ENCODE data around the gene SLC25A36.

The SLC25A36 gene

GRCh38 chr3:140941434-140942220, at the start of gene SLC25A36:
SLC25A36 (plus strand) TSS chr3:140941836; CDS start chr3:140942055, 219 bp downstream.
- DNase-seq (ENCODE audit: low read depth, low spot score): peak; percentile 100

GRCh38 chr3:140896997-140897396, 44.6 kb upstream of the SLC25A36 start:
- no peak for DNase-seq (ENCODE audit: low read depth, low spot score)

GRCh38 chr3:140898340-140899180, 43.1 kb upstream of the SLC25A36 start:
- DNase-seq (ENCODE audit: low read depth, low spot score): no peak

GRCh38 chr3:140899363-140899762, 42.3 kb upstream of the SLC25A36 start:
- DNase-seq (ENCODE audit: low read depth, low spot score): no peak

GRCh38 chr3:140902791-140903190, 38.8 kb upstream of the SLC25A36 start:
- DNase-seq (ENCODE audit: low read depth, low spot score): no peak

- DNase-seq (ENCODE audit: low read depth, low spot score): no peak
Observed at GRCh38 chr3:140903196-140903595, 38.4 kb upstream of the SLC25A36 start.

- no peak for DNase-seq (ENCODE audit: low read depth, low spot score)
Observed at GRCh38 chr3:140904521-140904920, 37.1 kb upstream of the SLC25A36 start.

- no peak for DNase-seq (ENCODE audit: low read depth, low spot score)
Observed at GRCh38 chr3:140905559-140905958, 36.1 kb upstream of the SLC25A36 start.

GRCh38 chr3:140906785-140907184, 34.9 kb upstream of the SLC25A36 start:
- DNase-seq (ENCODE audit: low read depth, low spot score): no peak

GRCh38 chr3:140910860-140911259, 30.8 kb upstream of the SLC25A36 start:
- DNase-seq (ENCODE audit: low read depth, low spot score): peak; percentile 39

GRCh38 chr3:140911822-140912221, 29.8 kb upstream of the SLC25A36 start:
- DNase-seq (ENCODE audit: low read depth, low spot score): no peak

GRCh38 chr3:140913728-140914127, 27.9 kb upstream of the SLC25A36 start:
- DNase-seq (ENCODE audit: low read depth, low spot score): no peak

GRCh38 chr3:140914384-140914945, 27.2 kb upstream of the SLC25A36 start:
- no peak for DNase-seq (ENCODE audit: low read depth, low spot score)

GRCh38 chr3:140916603-140917002, 25.0 kb upstream of the SLC25A36 start:
- DNase-seq (ENCODE audit: low read depth, low spot score): no peak

- no peak for DNase-seq (ENCODE audit: low read depth, low spot score)
Observed at GRCh38 chr3:140917772-140918171, 23.9 kb upstream of the SLC25A36 start.

GRCh38 chr3:140920029-140920428, 21.6 kb upstream of the SLC25A36 start:
- DNase-seq (ENCODE audit: low read depth, low spot score): no peak

- DNase-seq (ENCODE audit: low read depth, low spot score): no peak
Observed at GRCh38 chr3:140922634-140923033, 19.0 kb upstream of the SLC25A36 start.

GRCh38 chr3:140924097-140924873, 17.4 kb upstream of the SLC25A36 start:
- DNase-seq (ENCODE audit: low read depth, low spot score): no peak

GRCh38 chr3:140927279-140928069, 14.2 kb upstream of the SLC25A36 start:
- peak; percentile 38 for DNase-seq (ENCODE audit: low read depth, low spot score)

GRCh38 chr3:140929446-140929845, 12.2 kb upstream of the SLC25A36 start:
- DNase-seq (ENCODE audit: low read depth, low spot score): no peak

GRCh38 chr3:140931016-140931454, 10.6 kb upstream of the SLC25A36 start:
- peak; percentile 30 for DNase-seq (ENCODE audit: low read depth, low spot score)

Measured in ELF-1 (cell line).